NCI-H524 treated with DMSO at 0.1 percent for 48 hours (cell line): Measurements from ENCODE around the gene PVALEF.
"Not testable (repeated sequence)": the region's sequence is repeated elsewhere in the genome, so short reads cannot be mapped to it uniquely, and the experiment has no call there.

Experiments used
- DNase-seq: peaks from one replicate; lab custom pipeline; 2025; lab: John Stamatoyannopoulos, UW

PVALEF gene

GRCh38 chr17:81218991-81219390 lies 53.7 kb downstream of the PVALEF start:
- DNase-seq, result no peak

- DNase-seq, result no peak
Observed at GRCh38 chr17:81219476-81220180, 54.3 kb downstream of the PVALEF start.

- DNase-seq, result no peak
Observed at GRCh38 chr17:81221371-81221841, 56.1 kb downstream of the PVALEF start.

GRCh38 chr17:81221842-81222619 lies 56.7 kb downstream of the PVALEF start:
- DNase-seq, result no peak

GRCh38 chr17:81222620-81222905 lies 57.3 kb downstream of the PVALEF start:
- no peak for DNase-seq

GRCh38 chr17:81222906-81223761 lies 57.8 kb downstream of the PVALEF start, which contains the start of gene CEP131:
Gene CEP131 (minus strand): TSS chr17:81222965. CDS start chr17:81220056, 2,909 bp downstream.
- peak; percentile 95 for DNase-seq

- DNase-seq, result no peak
Observed at GRCh38 chr17:81223762-81224130, 58.4 kb downstream of the PVALEF start.

- DNase-seq, result not testable (repeated sequence)
Observed at GRCh38 chr17:81227630-81228029, 62.3 kb downstream of the PVALEF start.

GRCh38 chr17:81228420-81228819 lies 63.1 kb downstream of the PVALEF start:
- DNase-seq, result no peak

- no peak for DNase-seq
Observed at GRCh38 chr17:81228834-81229665, 63.7 kb downstream of the PVALEF start.

- DNase-seq, result no peak
Observed at GRCh38 chr17:81229666-81229920, 64.3 kb downstream of the PVALEF start.

GRCh38 chr17:81230043-81230820 lies 64.9 kb downstream of the PVALEF start:
- DNase-seq, result no peak

GRCh38 chr17:81231121-81231645 lies 65.9 kb downstream of the PVALEF start:
- no peak for DNase-seq

- no peak for DNase-seq
Observed at GRCh38 chr17:81231766-81232581, 66.7 kb downstream of the PVALEF start.
